ENCODE measurements around the gene ASTN2.

ASTN2 gene

DNA sequence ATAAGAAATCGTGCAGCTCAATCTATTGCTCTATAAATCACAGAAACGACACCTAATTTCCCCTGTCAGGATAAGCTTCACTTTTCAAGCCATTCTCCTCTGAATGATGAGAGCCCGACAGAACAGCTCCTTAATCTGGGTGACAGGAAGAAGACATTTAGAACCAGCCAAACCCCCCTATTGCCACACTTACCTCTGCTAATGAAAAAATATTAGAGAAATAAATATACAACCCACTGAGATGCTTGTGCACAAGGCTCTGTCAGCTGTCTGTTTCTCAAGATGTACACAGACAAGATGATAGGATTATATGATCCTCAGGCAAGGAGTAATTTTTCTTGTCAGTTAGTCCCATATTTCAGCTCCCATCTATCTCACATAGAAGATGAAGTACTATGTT lies 785.2 kb downstream of the ASTN2 start:
- no peak for TF ChIP-seq ZFX (IDR thresholded peaks at IDR 0.05)
- TF ChIP-seq, protein P1, sequence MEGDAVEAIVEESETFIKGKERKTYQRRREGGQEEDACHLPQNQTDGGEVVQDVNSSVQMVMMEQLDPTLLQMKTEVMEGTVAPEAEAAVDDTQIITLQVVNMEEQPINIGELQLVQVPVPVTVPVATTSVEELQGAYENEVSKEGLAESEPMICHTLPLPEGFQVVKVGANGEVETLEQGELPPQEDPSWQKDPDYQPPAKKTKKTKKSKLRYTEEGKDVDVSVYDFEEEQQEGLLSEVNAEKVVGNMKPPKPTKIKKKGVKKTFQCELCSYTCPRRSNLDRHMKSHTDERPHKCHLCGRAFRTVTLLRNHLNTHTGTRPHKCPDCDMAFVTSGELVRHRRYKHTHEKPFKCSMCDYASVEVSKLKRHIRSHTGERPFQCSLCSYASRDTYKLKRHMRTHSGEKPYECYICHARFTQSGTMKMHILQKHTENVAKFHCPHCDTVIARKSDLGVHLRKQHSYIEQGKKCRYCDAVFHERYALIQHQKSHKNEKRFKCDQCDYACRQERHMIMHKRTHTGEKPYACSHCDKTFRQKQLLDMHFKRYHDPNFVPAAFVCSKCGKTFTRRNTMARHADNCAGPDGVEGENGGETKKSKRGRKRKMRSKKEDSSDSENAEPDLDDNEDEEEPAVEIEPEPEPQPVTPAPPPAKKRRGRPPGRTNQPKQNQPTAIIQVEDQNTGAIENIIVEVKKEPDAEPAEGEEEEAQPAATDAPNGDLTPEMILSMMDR (conservative IDR thresholded peaks at IDR 0.05), result no peak
- H3K27ac ChIP-seq, result no peak overlapping the region

- no peak for TF ChIP-seq ZFX (IDR thresholded peaks at IDR 0.05)
- TF ChIP-seq, protein P1 (conservative IDR thresholded peaks at IDR 0.05), result no peak
- H3K27ac ChIP-seq, result no peak overlapping the region
These were observed 786.1 kb downstream of the ASTN2 start for GRCh38 chr9:116628716-116629115.

GRCh38 chr9:116627433-116627832 lies 787.4 kb downstream of the ASTN2 start:
- TF ChIP-seq, protein P1 (conservative IDR thresholded peaks at IDR 0.05), result no peak
- no peak for TF ChIP-seq ZFX (IDR thresholded peaks at IDR 0.05)
- no peak overlapping the region for H3K27ac ChIP-seq

DNA sequence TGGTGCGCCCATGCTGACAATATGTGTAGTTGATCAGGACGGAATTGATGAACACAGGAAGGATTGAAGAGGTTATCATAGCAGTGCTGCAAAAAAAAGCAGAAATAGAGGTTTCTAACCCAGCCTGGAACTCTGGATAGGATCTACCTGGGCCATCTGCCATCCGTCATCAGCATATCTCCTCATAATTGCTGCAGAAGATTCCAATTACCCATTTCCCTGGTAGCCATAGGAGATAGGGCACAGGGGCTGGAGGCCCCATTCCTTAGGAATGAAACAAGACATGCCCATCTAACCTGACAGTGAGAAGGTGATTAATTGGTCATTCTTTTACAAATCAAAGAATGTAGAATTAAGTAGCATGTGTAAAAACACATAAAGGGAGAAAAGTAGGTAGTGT lies 788.1 kb downstream of the ASTN2 start:
- H3K27ac ChIP-seq, result no peak overlapping the region
- no peak for TF ChIP-seq ZFX (IDR thresholded peaks at IDR 0.05)

DNA sequence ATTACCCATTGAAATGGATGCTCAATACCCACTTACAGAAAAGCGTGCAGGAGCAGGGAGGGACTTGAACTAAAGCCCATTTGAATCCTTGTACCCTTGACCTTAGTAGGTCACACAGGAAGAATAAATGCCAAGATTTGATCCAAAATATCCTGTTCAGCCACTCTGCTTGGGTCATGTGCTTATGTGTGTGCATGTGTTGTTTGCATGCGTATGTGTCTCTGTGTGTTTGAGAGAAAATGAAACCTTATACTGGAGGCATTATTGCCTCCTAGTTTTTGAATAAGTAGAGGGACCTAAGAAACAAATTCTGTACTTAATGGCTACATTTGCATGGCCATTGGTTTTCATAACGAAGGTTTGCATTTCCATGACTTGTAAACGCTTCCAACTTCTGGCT lies 791.1 kb downstream of the ASTN2 start:
- TF ChIP-seq ZFX (IDR thresholded peaks at IDR 0.05), result no peak
- TF ChIP-seq, protein P1 (conservative IDR thresholded peaks at IDR 0.05), result no peak
- H3K27ac ChIP-seq, result no peak overlapping the region

- H3K27ac ChIP-seq, result no peak overlapping the region
- no peak for TF ChIP-seq ZFX (IDR thresholded peaks at IDR 0.05)
- TF ChIP-seq, protein P1 (conservative IDR thresholded peaks at IDR 0.05), result no peak
These were observed 797.5 kb downstream of the ASTN2 start for GRCh38 chr9:116617389-116617788.

GRCh38 chr9:116616304-116616914 lies 798.4 kb downstream of the ASTN2 start:
- no peak overlapping the region for H3K27ac ChIP-seq
- TF ChIP-seq, protein P1 (conservative IDR thresholded peaks at IDR 0.05), result no peak
- TF ChIP-seq ZFX (IDR thresholded peaks at IDR 0.05), result no peak

GRCh38 chr9:116608064-116608463 lies 806.8 kb downstream of the ASTN2 start:
- TF ChIP-seq, protein P1 (conservative IDR thresholded peaks at IDR 0.05), result no peak
- TF ChIP-seq ZFX (IDR thresholded peaks at IDR 0.05), result no peak
- H3K27ac ChIP-seq, result no peak overlapping the region
